ENCODE measurements around the gene RAC3.

RAC3 gene

DNA sequence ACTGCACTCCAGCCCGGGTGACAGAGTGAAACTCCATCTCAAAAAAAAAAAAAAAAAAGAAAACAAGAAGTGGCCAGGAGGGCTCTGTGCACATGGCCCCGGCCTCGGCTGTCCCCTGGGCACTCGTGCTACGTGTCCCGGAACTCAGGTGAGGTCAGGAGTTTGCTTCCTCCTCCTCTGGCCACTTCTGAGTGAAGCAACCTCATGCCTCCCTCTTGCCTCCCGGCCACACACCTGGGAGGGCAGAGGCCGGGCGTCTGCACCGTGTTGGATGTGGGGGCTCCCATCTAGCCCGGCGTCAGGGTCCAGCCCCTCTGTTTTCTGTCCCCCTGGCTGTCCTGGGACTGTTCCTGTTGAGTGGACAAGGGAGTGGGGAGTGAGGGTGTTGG lies 31.9 kb upstream of the RAC3 start:
- DNase-seq, result no peak

DNA sequence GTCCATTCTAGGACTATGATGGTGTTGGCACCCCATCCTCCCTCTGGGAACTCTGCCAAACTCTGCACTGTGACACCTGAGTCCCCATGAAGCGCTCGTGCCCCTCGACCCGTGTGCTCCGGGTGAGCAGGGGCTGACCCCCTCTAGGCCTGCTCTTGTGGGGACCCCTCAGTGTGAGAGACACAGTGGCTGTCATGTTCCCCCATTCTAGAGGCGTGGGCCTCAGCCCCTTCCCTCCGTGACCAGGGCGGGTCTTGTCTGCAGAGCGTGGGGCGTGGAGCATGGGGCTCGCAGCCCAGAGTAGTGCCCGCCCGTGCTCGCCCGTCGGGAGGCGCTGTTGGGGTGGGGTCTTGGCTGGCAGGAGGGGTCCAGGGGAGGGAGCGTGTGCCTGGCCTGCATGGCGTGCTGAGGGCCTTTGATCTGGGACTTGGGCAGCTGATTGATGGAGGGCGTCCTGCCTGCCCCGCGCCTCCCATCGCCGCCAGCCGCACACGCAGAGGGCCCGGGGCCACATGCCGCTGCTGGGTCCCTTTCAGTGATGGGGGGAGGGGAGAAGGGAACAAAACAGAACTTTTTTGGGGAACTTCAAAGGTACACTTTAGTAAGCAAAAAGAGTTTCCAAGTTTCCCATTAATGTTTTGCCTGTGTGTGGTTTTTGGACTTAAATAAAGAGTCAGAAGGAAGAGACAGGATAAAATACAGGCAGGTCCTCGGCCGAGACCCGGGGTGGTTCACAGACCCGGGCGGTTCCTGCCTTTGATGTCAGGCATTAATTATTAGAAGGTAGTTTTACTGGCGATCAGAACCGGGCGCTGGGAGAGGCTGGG lies 31.3 kb upstream of the RAC3 start:
- DNase-seq, result no peak

DNA sequence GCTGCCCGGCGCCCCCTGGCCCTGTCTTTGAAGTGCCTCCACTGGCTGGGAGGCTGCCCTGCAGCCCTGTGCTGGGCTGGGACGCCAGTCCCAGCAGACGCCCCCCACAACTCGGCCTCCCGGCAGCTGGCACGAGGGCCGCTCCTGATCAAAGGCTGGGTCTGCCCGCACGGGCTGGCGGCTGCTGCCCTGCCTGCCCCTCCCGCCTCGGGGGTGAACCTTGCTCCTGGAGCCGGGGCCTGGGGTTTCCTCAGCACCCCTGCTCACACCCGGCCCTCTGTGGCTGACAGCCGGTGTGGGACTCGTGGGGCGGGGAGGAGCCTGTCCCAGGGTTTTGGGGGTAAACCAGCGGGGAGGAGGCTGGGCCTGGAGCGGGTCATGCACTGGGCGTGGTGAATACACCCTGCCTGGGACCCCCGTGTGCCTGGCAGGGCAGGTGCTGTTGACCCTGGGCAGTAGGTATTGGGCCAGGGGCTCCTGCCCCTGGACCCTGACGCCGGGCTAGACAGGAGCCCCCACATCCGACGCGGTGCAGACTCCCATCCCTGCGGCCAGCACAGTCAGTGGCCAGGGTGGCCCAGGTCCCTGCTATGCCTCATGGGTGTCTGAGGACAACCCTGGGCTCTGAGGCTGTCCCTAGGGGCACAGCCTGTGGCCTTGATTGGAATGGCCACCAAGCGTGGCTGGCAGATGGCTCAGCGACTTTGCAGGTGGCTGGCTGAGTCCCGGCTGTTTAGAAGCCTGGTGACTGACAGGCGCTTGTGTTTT lies 30.5 kb upstream of the RAC3 start:
- DNase-seq, result no peak

DNA sequence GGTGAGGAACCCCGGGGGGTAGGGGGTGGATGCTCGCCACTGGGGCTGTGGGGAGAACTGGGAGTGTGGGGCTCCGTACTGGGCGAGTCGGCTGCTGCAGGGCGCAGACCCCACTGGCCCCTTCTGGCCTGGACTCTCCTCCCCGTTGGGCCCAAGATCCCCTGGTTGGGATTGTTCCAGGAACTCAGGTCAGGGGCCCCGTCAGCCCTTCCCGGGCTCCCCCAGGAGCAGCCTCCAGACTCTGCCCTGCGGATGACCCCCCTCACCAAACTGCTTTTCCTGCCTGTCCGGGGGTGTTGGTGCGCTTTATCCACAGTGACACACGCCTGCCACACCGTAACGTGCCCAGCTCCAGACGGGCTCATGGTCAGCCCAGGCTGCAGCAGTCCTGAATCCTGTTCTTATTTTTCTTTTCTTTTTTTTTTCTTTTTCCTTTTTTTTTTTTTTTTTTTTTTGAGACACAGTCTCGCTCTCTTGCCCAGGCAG lies 29.9 kb upstream of the RAC3 start:
- no peak for DNase-seq

DNA sequence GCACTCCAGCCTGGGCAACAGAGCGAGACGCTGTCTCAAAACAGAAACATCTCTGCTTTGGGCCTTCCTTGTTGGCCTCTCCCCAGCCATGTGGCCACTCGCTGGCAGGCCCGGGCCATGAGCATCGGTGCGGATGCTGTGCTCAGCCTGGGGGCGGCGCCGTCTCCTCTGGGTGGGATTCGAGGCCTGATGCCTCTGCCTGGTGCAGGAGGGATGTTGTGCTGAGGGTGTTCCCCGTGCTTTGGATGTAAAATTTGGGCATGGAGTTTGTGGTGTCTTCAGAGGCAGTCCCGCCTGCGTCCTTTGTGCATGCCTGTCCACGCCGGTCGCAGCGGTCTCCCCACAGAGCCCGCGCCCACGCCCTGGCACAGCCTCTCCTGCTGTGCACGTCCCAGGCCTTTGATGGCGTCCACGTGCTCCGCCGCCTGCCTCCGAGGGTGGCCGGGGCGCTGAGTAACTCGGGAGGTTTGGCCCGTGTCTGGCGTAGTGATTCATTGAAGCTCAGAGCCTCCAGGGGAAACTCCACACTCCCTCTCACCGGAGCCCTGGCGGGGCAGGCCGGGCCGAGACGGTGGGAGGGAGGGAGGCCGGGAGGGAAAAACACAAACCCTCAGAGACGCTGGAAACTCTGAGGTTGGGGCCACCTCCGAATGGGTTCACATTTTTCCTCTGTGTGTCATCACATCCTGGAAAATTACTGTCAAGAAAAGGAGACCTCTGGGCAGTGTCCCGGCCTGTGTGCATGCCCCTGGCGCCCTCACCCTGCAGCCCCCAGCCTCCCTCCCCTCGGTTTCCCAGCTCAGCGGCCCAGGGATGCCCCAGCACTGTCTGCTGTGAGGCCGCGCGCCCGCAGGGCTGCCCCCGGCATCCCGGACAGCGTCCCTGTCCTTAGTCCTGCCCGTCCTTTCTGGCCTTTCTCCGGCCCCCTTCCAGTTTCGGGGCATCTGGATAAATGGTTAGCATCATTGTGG lies 27.8 kb upstream of the RAC3 start:
- no peak for DNase-seq

DNA sequence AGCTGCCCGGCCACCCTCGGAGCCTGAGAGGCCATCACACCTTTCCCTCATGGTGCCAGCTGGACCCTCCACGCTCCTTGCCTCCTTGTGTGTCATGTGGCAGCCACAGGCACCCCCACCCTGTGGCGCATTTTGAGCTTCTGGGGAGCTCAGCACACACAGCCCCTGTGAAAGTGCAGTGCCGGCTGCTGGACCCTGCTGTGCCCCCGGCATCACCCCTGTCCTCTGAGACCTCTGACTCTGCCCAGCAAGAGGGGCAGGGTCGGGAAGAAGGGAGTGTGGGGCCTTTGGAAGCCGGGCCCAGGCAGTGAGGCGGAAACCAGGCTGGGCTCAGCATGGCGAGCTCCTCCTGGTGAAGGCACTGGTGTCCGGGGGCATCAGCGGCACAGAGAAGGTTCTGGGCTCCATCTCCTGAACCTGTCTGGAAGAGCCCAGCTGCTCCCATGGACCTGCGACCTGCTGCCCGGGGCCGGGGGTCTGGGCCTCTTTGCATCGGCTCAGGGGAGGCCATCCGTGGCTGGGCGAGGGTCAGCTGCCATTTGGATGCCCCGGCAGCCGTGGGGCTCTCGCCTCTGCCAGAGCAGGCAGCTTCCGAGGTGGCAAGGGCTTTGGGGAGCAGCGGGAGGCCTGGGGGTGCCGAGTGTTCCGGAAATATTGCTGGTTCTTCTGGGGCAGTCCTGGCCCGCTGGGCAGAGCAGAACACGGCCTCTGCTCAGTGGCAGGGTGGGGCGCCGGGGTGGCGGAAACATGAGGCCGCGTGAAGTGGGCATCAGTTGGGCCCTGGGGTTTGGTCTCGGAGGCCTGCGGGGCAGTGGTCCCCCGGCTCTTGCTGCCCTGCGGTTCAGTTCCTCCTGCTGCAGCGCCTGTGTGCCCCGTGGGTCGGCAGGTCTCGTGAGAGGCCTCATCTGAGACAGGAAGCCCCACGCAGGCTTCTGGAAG lies 26.7 kb upstream of the RAC3 start:
- DNase-seq, result no peak

DNA sequence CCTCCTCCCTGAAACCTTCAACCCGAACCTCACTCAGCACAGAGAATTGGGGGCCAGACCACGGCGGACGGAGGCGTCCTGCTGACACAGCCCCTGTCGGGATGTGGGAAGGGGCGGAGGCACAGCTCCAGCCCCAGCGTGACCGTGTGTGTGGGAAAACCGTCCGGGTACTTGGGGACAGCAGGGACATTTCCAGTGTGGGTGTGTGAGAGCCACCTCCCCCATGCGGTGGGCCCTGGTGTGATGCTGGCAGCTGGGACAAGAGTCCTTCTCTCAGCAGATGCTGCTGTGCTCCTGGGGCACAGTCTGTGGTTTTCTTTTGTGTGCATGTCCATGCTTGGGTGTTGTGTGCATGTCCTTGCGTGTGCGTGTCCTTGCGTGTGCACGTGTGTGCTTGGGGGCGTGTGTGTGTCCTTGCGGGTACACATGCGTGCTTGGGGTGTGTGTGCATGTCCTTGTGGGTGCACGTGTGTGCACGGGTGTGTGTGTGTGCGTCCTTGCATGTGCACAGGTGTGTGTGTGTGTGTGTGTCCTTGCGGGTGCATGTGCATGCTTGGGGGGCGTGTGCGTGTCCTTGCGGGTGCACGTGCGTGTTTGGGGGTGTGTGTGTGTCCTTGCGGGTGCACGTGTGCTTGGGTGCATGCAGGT lies 25.7 kb upstream of the RAC3 start:
- no peak for DNase-seq

DNA sequence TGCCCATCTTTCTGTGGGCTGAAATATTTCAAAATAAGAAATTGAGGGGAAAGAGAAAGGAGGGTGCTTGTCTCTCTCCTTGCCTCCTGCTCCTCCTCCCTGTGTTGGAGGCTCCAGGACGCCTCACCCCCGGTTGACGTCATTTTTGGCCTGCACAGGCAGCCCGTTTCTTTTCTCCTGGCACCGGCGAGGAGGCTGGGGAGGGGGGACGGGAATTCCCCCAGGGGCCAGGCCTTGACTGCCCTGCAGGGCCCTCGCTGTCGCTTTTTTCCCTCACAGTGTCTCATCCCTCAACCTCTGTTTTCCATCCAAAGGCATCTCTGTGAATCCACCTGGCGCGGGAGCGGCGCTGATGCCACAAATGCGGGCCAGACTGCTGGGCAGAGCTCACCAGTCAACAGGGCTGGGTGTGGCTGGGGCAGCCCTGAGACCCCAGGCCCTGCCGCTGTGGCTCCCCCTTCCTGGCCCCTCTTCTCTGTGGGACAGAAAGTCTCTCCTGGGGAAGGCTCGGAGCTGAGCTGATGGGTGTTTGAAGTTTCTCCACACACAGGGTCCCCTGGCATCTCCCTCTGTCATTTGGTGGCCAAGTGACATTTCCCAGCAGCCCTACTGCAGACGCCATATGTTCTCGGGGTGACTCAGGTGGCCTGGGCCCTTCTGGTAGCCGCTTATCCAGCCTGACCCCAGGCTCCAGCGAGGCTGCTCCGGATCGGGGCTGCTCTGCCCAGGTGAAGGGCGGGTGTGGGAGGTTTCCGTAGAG lies 24.8 kb upstream of the RAC3 start:
- no peak for DNase-seq

DNA sequence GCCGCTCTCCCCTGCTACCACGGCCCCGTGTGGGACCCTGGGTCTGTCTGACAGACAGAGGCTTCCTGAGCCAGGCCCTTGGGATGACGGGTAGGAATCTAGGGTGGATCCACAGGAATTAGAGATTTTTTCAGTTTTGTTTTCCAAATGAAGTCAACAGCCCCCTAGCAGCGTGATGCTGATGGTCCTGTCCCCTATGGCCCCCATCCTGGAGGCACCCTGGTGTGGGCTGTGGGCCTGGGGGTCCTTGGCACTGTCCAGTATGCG lies 24.3 kb upstream of the RAC3 start:
- no peak for DNase-seq

DNA sequence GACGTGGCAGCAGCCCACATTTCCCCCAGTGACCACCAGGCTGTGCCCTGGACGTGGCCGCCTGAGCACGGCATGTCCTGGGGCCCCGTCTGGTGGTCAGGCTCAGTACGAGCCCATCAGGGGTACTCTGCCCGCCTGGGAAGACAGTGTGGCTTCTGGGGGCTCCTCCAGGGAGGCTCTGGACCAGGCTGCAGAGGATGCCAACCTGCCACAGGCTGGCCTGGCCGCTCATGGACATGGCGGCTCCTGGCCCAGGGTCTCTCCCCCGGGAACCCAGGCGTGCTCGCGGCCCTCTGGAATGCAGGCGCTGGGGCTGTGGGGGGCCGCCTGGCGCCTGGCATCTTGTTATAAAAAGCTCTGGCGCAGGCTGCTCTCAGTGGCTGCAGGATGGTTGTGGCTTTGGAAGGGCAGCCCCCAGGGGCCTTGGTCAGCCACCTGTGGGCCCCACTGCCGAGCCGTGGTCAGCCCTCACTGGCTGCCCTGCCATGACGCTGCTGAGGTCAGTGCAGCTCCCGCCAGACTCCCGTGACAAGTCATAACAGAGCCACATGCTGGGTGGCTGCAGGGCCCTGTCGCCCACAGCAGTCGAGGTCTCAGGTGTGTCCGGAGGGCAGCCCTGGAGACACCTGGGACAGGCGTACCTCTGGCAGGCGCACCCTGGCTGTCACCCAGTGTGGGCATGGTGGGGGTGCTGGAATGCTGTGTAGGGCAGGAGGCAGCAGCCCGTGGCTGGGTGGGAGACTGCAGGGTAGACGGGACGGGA lies 23.8 kb upstream of the RAC3 start:
- DNase-seq, result no peak

DNA sequence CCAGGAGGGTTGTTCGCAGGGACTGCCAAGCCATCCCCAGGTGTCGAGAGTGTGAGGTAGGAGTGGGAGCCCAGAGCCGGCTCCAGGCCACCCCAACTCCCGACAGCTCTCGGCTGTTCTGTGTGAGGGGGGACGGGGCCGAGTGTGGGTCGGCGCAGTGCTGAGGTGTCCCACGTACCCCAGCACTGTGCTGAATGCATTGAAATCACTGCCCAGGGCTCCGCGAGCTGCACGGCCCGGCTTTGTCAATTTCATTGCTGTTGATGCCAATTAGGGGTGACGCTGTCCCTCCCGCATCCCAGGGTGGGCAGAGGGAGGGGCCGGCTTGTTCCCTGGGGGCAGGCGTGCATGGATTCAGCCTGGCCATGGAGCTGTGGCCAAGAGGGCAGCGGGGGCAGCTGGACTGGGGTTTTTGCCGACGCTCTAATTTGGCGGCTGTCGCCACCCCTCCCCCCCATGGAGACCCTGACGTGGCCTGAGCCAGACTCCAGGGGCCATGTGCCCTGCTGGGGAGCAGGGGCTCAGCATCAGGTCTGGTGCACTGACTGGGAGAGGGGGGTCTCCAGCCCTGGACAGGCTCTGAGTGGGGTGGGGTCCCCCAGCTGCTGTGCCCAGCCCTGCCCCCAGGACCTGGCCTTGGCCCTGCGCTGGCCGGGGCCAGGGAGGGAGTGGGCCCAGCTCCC lies 23.1 kb upstream of the RAC3 start:
- DNase-seq, result no peak

DNA sequence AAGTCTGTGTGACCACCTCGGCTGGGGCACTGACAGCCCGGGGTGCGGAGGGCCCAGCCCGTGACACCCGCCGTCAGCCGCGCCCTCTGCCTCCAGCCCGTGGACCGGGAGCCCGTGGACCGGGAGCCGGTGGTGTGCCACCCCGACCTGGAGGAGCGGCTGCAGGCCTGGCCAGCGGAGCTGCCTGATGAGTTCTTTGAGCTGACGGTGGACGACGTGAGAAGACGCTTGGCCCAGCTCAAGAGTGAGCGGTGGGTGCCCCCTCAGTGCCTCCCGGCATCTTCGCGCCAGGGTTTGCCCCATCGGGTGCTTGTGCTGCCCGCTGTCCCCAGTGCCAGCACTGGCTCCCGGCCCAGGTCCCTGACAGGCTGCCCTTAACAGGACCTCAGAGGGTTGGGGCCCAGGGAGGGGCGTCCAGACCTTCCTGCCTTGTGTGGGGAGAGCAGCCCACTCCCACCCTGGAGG lies 22.5 kb upstream of the RAC3 start:
- DNase-seq, result no peak

DNA sequence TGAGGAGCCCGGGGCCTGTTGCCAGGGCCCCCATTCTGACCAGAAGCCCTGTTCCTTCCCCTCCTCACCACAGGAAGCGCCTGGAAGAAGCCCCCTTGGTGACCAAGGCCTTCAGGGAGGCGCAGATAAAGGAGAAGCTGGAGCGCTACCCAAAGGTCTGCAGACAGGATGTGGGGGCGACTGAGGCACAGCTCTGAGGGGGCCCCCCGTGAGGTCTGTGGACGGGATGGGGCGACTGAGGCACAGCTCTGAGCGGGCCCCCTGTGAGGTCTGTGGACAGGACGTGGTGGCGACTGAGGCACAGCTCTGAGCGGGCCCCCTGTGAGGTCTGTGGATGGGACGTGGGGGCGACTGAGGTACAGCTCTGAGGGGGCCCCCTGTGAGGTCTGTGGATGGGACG lies 22.1 kb upstream of the RAC3 start:
- no peak for DNase-seq

DNA sequence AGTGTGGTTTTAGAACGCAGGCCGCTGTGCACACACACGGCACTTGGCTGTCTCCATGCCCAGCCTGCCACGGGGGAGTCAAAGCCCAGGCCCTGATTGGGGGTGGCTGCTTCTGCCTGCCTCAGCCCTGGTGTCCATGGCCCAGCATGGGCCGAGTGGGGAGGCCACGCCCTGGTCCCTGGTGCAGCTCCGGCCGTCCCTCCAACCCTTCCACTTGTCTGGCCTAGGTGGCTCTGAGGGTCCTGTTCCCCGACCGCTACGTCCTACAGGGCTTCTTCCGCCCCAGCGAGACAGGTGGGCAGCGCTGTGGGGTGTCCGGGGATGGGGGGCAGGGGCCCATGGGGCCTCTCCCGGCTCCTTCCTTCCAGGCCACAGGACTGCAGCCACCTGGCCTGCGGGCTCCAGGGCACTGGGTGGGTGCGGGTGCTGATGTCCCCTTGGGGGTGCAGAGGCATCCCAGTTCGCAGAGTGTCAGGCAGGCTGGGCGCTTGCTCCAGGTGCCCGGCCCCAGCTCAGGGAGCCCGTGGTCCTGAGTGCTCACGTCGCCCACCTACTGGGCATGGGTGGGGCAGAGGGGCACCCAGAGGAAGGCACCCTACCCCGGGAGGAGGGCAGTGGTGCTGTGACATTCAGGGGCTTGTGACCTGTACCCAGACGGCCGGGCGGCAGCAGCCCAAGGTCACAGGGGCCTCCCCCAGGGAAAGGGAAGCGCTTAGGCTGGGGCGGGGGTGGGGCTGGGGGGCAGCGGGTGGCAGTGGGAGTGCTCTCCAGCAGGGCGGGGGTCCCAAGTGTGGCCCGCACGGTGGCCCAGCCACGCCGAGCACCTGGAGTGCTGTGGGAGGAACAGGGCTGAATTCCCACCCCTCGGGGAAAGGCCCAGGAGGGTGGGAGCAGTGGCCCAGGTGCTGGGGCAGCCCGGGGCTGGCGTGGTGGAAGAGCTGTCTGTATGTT lies 20.6 kb upstream of the RAC3 start:
- no peak for DNase-seq

DNA sequence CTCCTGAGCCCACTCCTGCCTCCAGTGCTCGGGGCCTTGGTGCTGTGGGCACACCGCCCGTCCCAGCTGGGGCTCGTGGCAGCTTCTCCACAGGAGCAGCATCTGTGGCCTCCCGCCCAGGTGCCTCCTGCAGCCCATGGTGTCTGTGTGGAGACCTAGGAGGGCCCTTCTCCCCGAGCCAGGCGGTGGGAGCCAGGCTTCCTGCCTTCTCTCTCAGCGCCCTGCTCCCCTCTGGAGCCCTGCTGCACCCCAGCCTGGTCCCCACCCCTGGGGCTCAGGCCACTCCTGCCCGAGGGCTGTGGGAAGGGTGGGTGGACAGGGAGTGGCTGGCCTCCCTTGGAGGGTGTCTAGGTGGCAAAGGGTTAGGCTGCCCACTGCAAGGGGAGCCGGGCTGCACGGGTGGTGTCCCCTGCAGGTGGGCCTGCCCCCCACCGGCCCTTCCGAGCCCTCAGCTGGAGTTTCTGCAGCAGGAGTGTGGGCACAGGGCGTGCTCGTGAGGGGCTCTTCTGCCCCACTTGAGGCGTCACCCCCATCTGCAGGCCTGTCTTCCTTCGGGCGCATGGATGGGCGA lies 19.8 kb upstream of the RAC3 start:
- DNase-seq, result no peak

DNA sequence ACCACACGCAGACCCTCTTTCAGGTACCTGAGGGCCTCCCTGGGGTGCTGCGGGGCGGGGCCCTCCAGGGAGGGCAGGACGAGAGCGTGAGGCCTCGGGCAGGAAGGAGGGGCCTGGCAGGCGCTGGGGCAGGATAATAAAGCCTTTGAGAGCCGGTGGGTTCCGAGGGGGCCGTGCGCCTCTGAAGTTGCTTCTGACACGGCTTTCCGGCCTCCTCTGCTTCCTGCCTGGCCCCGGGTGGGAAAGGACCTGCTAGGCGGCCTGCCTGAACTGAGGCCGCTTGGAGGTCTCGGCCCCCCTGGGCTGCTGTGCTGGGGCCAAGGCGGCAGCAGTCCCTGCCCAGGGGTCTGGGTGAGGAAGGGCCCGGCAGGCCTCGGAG lies 19.2 kb upstream of the RAC3 start:
- no peak for DNase-seq

DNA sequence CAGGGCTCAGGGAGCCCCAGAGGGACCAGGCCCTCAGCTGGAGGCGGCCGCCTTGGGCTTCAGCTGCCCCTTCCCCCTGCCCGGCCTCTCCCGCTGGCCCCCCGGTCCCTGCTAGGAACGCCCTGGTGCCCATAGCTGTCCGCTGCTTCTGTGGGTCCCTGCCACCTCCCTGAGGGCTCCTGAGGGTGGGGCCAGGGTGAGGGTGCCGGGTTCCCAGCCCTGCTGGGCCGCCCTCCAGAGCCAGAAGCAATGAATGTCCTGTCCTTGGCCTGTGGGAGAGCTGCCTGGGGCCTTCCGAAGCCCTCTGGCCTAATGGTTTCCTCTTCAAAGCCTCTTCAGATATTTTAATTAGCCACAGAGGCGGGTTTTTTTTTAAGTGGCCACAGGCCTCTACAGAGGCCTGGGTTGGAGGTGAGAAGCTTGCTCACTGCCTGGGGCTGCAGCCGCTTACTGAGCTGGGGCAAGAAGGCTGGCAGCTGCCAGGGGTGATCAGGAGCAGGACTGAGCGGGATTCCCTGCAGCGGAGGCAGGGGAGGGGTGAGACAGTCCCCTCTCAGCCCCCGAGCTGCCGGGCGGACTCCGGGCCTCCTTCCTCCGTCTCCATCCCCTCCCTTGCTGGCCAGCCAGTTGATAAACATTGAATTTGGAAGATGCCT lies 18.7 kb upstream of the RAC3 start:
- DNase-seq, result no peak
